Astrocyte of the cerebellum (primary cell): ENCODE results near the gene SNX25.

Experiments used
- DNase-seq: peaks from one replicate; pipeline ENCODE4 v3.0.0-alpha.2; 2011; ENCODE audit warnings: low read depth
- H3K4me3 ChIP-seq: 2 replicates; pipeline ENCODE4 v1.5.1; 2011; ENCODE audit warnings: mild to moderate bottlenecking, low read depth, low read length, moderate library complexity
- CTCF ChIP-seq: IDR thresholded peaks from 2 replicates; pipeline ENCODE4 v1.5.1; 2012; ENCODE audit warnings: low read length, low read depth, moderate library complexity, mild to moderate bottlenecking; ENCODE audit errors: missing control alignments
- in situ Hi-C: cut with HindIII; loops from 2 replicates; pipeline ENCODE4 v1.10.0; 2017; ENCODE audit warnings: low sequenced_read_pairs

SNX25 gene

GRCh38 chr4:185280608-185281007 is 71.2 kb downstream of the SNX25 start:
- in situ Hi-C loops = no loop called here
- no peak for DNase-seq
- H3K4me3 ChIP-seq = no peak overlapping the region
- TF ChIP-seq CTCF = no peak

GRCh38 chr4:185282968-185283367 is 73.6 kb downstream of the SNX25 start:
- no peak for DNase-seq
- in situ Hi-C loops = no loop called here
- no peak overlapping the region for H3K4me3 ChIP-seq
- no peak for TF ChIP-seq CTCF

- in situ Hi-C loops = no loop called here
- DNase-seq = peak; percentile 34
- no peak overlapping the region for H3K4me3 ChIP-seq
- TF ChIP-seq CTCF = no peak
Measured at GRCh38 chr4:185283723-185284122, 74.3 kb downstream of the SNX25 start.

- in situ Hi-C loops = no loop called here
- no peak for DNase-seq
- no peak for TF ChIP-seq CTCF
- no peak overlapping the region for H3K4me3 ChIP-seq
Measured at GRCh38 chr4:185285632-185286393, 76.4 kb downstream of the SNX25 start.

DNA sequence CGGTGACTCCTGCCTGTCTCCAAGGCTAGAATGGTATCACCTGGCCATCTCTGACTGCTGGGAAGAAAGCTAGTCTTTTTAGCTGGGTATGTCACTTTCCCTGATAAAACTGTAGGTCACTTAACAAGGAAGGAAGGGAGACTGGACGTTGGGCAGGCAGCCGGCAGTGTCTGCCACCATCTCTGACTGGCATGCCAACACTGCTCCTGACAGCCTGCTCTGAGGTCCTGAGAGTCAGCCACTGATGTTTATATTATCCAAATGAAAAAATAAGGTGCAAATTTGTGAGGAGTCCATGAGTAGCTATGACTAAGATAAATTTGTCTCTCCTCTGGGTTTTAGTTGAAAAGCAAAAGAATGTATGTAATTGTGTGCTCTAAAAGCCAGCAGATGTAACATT is 77.2 kb downstream of the SNX25 start:
- DNase-seq = no peak
- no peak for TF ChIP-seq CTCF
- in situ Hi-C loops = no loop called here
- H3K4me3 ChIP-seq = no peak overlapping the region

- H3K4me3 ChIP-seq = no peak overlapping the region
- TF ChIP-seq CTCF = no peak
- in situ Hi-C loops = no loop called here
- no peak for DNase-seq
Measured at GRCh38 chr4:185287031-185287430, 77.6 kb downstream of the SNX25 start.
